Keratinocyte (primary cell): ENCODE data around the gene NDUFC2. TPM values are rescaled to one million over a fixed set of nuclear protein-coding genes. Genes with fewer than 3 reads are reported as not detected.
A peak's percentile ranks its signal among the peaks of the same experiment; 100 is the strongest.

Source experiments
- DNase-seq: peaks from one replicate; pipeline ENCODE4 v3.0.0-alpha.2; 2011; ENCODE audit warnings: low read depth, missing footprints, low spot score
- FAIRE-seq: peaks from 2 replicates; lab custom pipeline; 2011; peaks lifted over from hg19 to GRCh38; lab: Jason Lieb, UNC
- H2AFZ ChIP-seq: 2 replicates; pipeline ENCODE4 v1.6.0; 2012; ENCODE audit warnings: low read length, control low read depth, inconsistent platforms; ENCODE audit not compliant: control insufficient read depth
- H3K27ac ChIP-seq: 2 replicates; pipeline ENCODE4 v1.5.1; 2011; ENCODE audit warnings: low read length; ENCODE audit not compliant: control insufficient read depth, insufficient read depth
- H3K27me3 ChIP-seq: 3 replicates; pipeline ENCODE4 v1.6.0; 2011; ENCODE audit warnings: low read length; ENCODE audit not compliant: control insufficient read depth, insufficient read depth; ENCODE audit errors: extremely low read depth
- H3K36me3 ChIP-seq, 2 experiments: 2 replicates in 1 of 2; 3 replicates in 1 of 2; pipeline ENCODE4 v1.5.1; 2011; ENCODE audit warnings: low read length in 2 of 2, mild to moderate bottlenecking in 1 of 2; ENCODE audit not compliant: control insufficient read depth in 2 of 2, insufficient read depth in 2 of 2; ENCODE audit errors: extremely low read depth in 1 of 2
- H3K4me1 ChIP-seq: 3 replicates; pipeline ENCODE4 v1.5.1; 2011; ENCODE audit warnings: low read length; ENCODE audit not compliant: control insufficient read depth, insufficient read depth; ENCODE audit errors: extremely low read depth
- H3K4me2 ChIP-seq: 3 replicates; pipeline ENCODE4 v1.6.0; 2011; ENCODE audit warnings: low read depth, low read length; ENCODE audit not compliant: control insufficient read depth, insufficient read depth; ENCODE audit errors: extremely low read depth
- H3K4me3 ChIP-seq, 3 experiments: fragments of 200-600 bp in 1 of 3; sonication (generic) in 1 of 3; 2 replicates in 2 of 3; 3 replicates in 1 of 3; pipeline ENCODE4 v1.5.1; 2011 to 2016; ENCODE audit warnings: low read length in 3 of 3, mild to moderate bottlenecking in 3 of 3, control low read depth in 2 of 3, inconsistent platforms in 1 of 3, low read depth in 1 of 3, mixed read lengths in 1 of 3, mixed run types in 1 of 3, moderate library complexity in 1 of 3; ENCODE audit not compliant: control insufficient read depth in 2 of 3, insufficient read depth in 2 of 3; ENCODE audit errors: extremely low read depth in 1 of 3
- H3K79me2 ChIP-seq: 2 replicates; pipeline ENCODE4 v1.6.0; 2012; ENCODE audit warnings: low read length; ENCODE audit not compliant: control insufficient read depth, insufficient read depth
- H3K9ac ChIP-seq: 3 replicates; pipeline ENCODE4 v1.6.0; 2011; ENCODE audit warnings: low read length; ENCODE audit not compliant: control insufficient read depth, insufficient read depth; ENCODE audit errors: extremely low read depth
- H3K9me1 ChIP-seq: 3 replicates; pipeline ENCODE4 v1.6.0; 2011; ENCODE audit warnings: low read length; ENCODE audit not compliant: control insufficient read depth, insufficient read depth; ENCODE audit errors: extremely low read depth
- H3K9me3 ChIP-seq: 2 replicates; pipeline ENCODE4 v1.5.1; 2012; ENCODE audit warnings: low read depth, low read length; ENCODE audit not compliant: control insufficient read depth
- H4K20me1 ChIP-seq: 3 replicates; pipeline ENCODE4 v1.6.0; 2011; ENCODE audit warnings: low read length; ENCODE audit not compliant: control insufficient read depth, insufficient read depth; ENCODE audit errors: extremely low read depth
- EZH2 ChIP-seq: IDR thresholded peaks from one replicate; pipeline ENCODE4 v1.6.1; 2012; ENCODE audit warnings: inconsistent platforms, mild to moderate bottlenecking, low read length, moderate library complexity
- dilution Hi-C: fragments of 300-500 bp; cut with MboI; formaldehyde crosslinking; loops from one replicate; pipeline ENCODE4 v1.7.0; 2020; ENCODE audit warnings: low sequenced_read_pairs; ENCODE audit not compliant: extremely low pct_ligation_motif_present
- polyA plus RNA-seq, 5 experiments: library from polyadenylated mRNA; depleted of rRNA in 3 of 5; stranded (reverse) in 3 of 5; stranded (forward) in 1 of 5; unstranded in 1 of 5; fragments of >200 nt; gene quantifications; 1 replicate in 1 of 5; 2 replicates in 3 of 5; 3 replicates in 1 of 5; pipeline versions ENCODE4 v1.2.1 to v1.2.3, GENCODE V29; 2011 to 2012; ENCODE audit warnings: missing spikeins in 2 of 5, low read depth in 1 of 5, low replicate concordance in 1 of 5
- TF ChIP-seq, protein P1 (sequence below), 3 experiments: IDR thresholded peaks in 1 of 3; conservative IDR thresholded peaks in 1 of 3; optimal IDR thresholded peaks in 1 of 3; 2 replicates in 2 of 3; 3 replicates in 1 of 3; pipeline versions ENCODE3 to v1.5.1; 2011; ENCODE audit warnings: low read length in 3 of 3, mild to moderate bottlenecking in 3 of 3, moderate library complexity in 2 of 3, control low read depth in 1 of 3, inconsistent platforms in 1 of 3; ENCODE audit not compliant: insufficient read depth in 2 of 3; ENCODE audit errors: extremely low read depth in 1 of 3

The NDUFC2 gene
- polyA plus RNA-seq, 1 donor (not counting 4 experiments of a cell fraction or from before 2014, with no cell fraction given), result 150 TPM

DNA sequence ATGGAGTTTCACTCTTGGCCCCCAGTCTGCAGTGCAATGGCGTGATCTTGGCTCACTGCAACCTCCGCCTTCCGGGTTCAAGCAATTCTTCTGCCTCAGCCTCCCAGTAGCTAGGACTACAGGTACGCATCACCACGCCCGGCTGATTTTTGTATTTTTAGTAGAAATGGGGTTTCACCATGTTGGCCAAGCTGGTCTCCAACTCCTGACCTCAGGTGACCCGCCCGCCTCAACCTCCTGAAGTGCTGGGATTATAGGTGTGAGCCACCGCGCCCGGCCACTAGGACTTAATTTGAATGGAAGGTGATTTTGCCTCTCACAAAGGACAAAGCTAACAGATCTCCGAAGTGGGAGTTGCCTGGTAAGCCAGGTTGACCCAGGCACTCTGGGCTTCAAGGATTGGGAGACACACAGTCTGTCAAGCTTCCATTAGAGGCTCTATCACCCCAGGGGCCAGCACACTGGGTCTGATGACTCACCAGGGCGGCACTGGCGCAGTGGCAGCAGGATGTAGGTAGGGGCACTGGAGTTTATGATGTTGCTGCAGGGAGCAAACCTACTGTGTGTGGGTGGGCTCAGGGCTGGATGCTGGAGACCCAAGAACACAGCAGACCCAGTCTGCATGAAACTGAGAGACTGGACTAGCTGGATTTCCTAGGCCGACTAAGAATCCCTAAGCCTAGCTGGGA is 38.8 kb downstream of the NDUFC2 start:
- no peak for FAIRE-seq
- no peak overlapping the region for H3K9ac ChIP-seq
- H3K9me3 ChIP-seq, result no peaks in the 10 kb centered on the region
- H3K79me2 ChIP-seq, result no peaks in the 10 kb centered on the region
- no peak overlapping the region for H2AFZ ChIP-seq
- peak overlapping the region; percentile 57 for H3K27ac ChIP-seq
- no peaks in the 10 kb centered on the region for H3K36me3 ChIP-seq
- H3K4me2 ChIP-seq, result peak overlapping the region; percentile 9
- H3K27me3 ChIP-seq, result no peaks in the 10 kb centered on the region
- H4K20me1 ChIP-seq, result no peaks in the 10 kb centered on the region
- peaks cover 21% of the 10 kb centered on the region for H3K4me1 ChIP-seq
- DNase-seq, result no peak
- no peak overlapping the region for H3K4me3 ChIP-seq
- dilution Hi-C loops, result no loop called here
- TF ChIP-seq, protein P1, sequence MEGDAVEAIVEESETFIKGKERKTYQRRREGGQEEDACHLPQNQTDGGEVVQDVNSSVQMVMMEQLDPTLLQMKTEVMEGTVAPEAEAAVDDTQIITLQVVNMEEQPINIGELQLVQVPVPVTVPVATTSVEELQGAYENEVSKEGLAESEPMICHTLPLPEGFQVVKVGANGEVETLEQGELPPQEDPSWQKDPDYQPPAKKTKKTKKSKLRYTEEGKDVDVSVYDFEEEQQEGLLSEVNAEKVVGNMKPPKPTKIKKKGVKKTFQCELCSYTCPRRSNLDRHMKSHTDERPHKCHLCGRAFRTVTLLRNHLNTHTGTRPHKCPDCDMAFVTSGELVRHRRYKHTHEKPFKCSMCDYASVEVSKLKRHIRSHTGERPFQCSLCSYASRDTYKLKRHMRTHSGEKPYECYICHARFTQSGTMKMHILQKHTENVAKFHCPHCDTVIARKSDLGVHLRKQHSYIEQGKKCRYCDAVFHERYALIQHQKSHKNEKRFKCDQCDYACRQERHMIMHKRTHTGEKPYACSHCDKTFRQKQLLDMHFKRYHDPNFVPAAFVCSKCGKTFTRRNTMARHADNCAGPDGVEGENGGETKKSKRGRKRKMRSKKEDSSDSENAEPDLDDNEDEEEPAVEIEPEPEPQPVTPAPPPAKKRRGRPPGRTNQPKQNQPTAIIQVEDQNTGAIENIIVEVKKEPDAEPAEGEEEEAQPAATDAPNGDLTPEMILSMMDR (optimal IDR thresholded peaks at IDR 0.05 in 1 of 3, IDR thresholded peaks at IDR 0.05 in 1 of 3, conservative IDR thresholded peaks at IDR 0.05 in 1 of 3; ENCODE audit: extremely low read depth in 1 of 3, insufficient read depth in 2 of 3, low read length in 3 of 3), result peak in 2 of 3 experiments; percentile 3 to 5
- TF ChIP-seq EZH2, result no peak
- H3K9me1 ChIP-seq, result no peaks in the 10 kb centered on the region

DNA sequence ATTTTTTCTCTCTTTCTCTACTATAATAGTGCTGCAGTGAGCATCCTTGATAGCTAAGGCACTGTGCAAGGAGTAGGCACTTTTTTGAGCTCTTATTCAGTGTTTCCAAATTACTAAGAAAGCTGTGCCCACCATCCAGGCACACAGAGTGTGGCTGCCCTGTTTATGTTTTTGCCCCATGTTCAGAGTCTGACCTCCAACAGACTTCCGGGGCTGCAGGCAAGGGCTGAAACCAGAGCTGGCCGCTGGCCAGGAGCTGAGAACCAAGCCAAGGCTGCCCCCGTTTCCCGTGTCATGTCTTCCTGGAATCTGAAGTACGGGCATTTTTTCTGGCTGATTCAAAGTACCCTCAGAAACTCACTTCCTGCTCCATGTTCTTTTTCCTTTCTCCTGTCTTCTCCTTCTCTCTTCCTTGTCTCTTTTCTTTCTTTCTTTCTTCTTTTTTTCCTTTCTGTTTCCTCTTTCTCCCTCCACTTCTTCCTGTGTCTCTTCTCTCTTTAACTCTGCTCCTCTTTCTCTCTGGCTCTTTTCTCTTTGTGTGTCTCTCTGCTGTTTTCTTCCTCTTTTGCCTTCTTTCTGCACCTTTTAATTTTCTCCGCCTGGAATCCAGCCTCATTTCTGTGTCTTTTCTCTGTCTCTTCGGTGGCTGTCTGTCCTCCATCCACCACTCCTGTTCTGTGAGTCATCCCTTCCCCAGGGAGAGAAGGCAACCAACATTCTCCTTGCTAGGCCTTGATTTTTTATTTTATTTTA is 39.6 kb downstream of the NDUFC2 start:
- Histone ChIP-seq H2AFZ (peak overlapping the region; percentile 75), H3K4me3 (peak overlapping the region in 2 of 3 experiments; percentile 8 to 34), H3K36me3 (no peaks in the 10 kb centered on the region), H3K79me2 (no peaks in the 10 kb centered on the region), H3K9ac (peak overlapping the region; percentile 43), H4K20me1 (no peaks in the 10 kb centered on the region), H3K4me2 (peak overlapping the region; percentile 75), H3K9me1 (no peaks in the 10 kb centered on the region), H3K27me3 (no peaks in the 10 kb centered on the region), H3K4me1 (peaks cover 19% of the 10 kb centered on the region), H3K9me3 (no peaks in the 10 kb centered on the region), H3K27ac (peak overlapping the region; percentile 57)
- dilution Hi-C loops, result no loop called here
- no peak for DNase-seq
- TF ChIP-seq EZH2, result no peak
- TF ChIP-seq, protein P1 (optimal IDR thresholded peaks at IDR 0.05 in 1 of 3, IDR thresholded peaks at IDR 0.05 in 1 of 3, conservative IDR thresholded peaks at IDR 0.05 in 1 of 3; ENCODE audit: extremely low read depth in 1 of 3, insufficient read depth in 2 of 3, low read length in 3 of 3), result no peak
- FAIRE-seq, result peak; percentile 77
